HepG2 (cell line): Measurements from ENCODE around the gene SLC9A1. TPM values are rescaled to one million over a fixed set of nuclear protein-coding genes. Genes with fewer than 3 reads are reported as not detected.

Experiments
- CSRNP1 ChIP-seq: sonication (generic); formaldehyde crosslinking; IDR thresholded peaks from 2 replicates; pipeline ENCODE4 v1.8.1; 2023; ENCODE audit warnings: mild to moderate bottlenecking, missing genetic modification reagents
- MEIS1 ChIP-seq: sonication (generic); formaldehyde crosslinking; IDR thresholded peaks from 2 replicates; pipeline ENCODE4 v1.9.0; 2021; ENCODE audit warnings: mild to moderate bottlenecking, missing genetic modification reagents, moderate library complexity, borderline replicate concordance
- PLSCR1 ChIP-seq: sonication (generic); formaldehyde crosslinking; IDR thresholded peaks from 2 replicates; pipeline ENCODE4 v1.5.0; 2020; ENCODE audit warnings: missing genetic modification reagents, mild to moderate bottlenecking, borderline replicate concordance
- PRDM4 ChIP-seq: sonication (generic); formaldehyde crosslinking; IDR thresholded peaks from 2 replicates; pipeline ENCODE4 v1.9.0; 2021; ENCODE audit warnings: missing genetic modification reagents, borderline replicate concordance
- ZNF101 ChIP-seq: sonication (generic); formaldehyde crosslinking; IDR thresholded peaks from 2 replicates; pipeline ENCODE4 v1.4.0; 2020; ENCODE audit warnings: mild to moderate bottlenecking, low read depth, missing genetic modification reagents, borderline replicate concordance
- ZNF276 ChIP-seq: sonication (generic); formaldehyde crosslinking; IDR thresholded peaks from 2 replicates; pipeline ENCODE4 v1.4.0; 2020; ENCODE audit warnings: mild to moderate bottlenecking, low read depth, missing genetic modification reagents
- ZNF883 ChIP-seq: sonication (generic); formaldehyde crosslinking; IDR thresholded peaks from 2 replicates; pipeline ENCODE4 v1.5.1; 2020; ENCODE audit warnings: mild to moderate bottlenecking, missing genetic modification reagents; ENCODE audit errors: not compliant biosample characterization
- ZSCAN12 ChIP-seq: sonication (generic); formaldehyde crosslinking; IDR thresholded peaks from 2 replicates; pipeline ENCODE4 v1.9.0; 2021; ENCODE audit warnings: mild to moderate bottlenecking, missing genetic modification reagents
- polyA plus RNA-seq, 8 experiments: library from polyadenylated mRNA; depleted of rRNA in 3 of 8; stranded (reverse) in 7 of 8; unstranded in 1 of 8; fragments of >200 nt; fragmentation: Illumina TruSeq in 4 of 8; extraction: Trizol in 4 of 8; gene quantifications; 2 replicates each; pipeline versions ENCODE4 v1.2.1 to v1.2.3, GENCODE V29; 2011 to 2016; ENCODE audit warnings: low read depth in 4 of 8, missing spikeins in 1 of 8, mixed read lengths in 1 of 8; ENCODE audit not compliant: insufficient read depth in 1 of 8
- total RNA-seq, 5 experiments: library from RNA; depleted of rRNA; stranded (reverse); fragments of >200 nt; fragmentation: Illumina TruSeq; extraction: Trizol; gene quantifications; 2 replicates each; pipeline ENCODE4 v1.2.3, GENCODE V29; 2016; ENCODE audit warnings: low read depth in 1 of 5
- TF ChIP-seq, protein P1 (sequence below): sonication (generic); formaldehyde crosslinking; IDR thresholded peaks from 2 replicates; pipeline ENCODE4 v1.5.0; 2020; ENCODE audit warnings: mild to moderate bottlenecking, missing genetic modification reagents
- TF ChIP-seq, protein P2 (sequence below): sonication (generic); formaldehyde crosslinking; IDR thresholded peaks from 2 replicates; pipeline ENCODE4 v1.5.1; 2020; ENCODE audit warnings: missing genetic modification reagents, mild to moderate bottlenecking, borderline replicate concordance

Gene SLC9A1
- total and polyA plus RNA-seq, 2 of the 13 experiments (the other 11 are each of a cell fraction or from before 2014, with no cell fraction given): 1.4 to 2.9 TPM

GRCh38 chr1:27157194-27157593 is 2.3 kb upstream of the SLC9A1 start (continued):
- TF ChIP-seq ZNF276 (no peak), ZSCAN12 (CRISPR knock-in tag) (no peak), PLSCR1 (no peak), PRDM4 (CRISPR knock-in tag) (no peak), ZNF883 (CRISPR knock-in tag) (no peak), ZNF101 (CRISPR knock-in tag) (no peak), CSRNP1 (CRISPR knock-in tag) (no peak), MEIS1 (no peak)
- TF ChIP-seq, protein P1, sequence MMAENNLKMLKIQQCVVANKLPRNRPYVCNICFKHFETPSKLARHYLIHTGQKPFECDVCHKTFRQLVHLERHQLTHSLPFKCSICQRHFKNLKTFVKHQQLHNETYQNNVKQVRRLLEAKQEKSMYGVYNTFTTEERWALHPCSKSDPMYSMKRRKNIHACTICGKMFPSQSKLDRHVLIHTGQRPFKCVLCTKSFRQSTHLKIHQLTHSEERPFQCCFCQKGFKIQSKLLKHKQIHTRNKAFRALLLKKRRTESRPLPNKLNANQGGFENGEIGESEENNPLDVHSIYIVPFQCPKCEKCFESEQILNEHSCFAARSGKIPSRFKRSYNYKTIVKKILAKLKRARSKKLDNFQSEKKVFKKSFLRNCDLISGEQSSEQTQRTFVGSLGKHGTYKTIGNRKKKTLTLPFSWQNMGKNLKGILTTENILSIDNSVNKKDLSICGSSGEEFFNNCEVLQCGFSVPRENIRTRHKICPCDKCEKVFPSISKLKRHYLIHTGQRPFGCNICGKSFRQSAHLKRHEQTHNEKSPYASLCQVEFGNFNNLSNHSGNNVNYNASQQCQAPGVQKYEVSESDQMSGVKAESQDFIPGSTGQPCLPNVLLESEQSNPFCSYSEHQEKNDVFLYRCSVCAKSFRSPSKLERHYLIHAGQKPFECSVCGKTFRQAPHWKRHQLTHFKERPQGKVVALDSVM (CRISPR knock-in tag): no peak
- TF ChIP-seq, protein P2, sequence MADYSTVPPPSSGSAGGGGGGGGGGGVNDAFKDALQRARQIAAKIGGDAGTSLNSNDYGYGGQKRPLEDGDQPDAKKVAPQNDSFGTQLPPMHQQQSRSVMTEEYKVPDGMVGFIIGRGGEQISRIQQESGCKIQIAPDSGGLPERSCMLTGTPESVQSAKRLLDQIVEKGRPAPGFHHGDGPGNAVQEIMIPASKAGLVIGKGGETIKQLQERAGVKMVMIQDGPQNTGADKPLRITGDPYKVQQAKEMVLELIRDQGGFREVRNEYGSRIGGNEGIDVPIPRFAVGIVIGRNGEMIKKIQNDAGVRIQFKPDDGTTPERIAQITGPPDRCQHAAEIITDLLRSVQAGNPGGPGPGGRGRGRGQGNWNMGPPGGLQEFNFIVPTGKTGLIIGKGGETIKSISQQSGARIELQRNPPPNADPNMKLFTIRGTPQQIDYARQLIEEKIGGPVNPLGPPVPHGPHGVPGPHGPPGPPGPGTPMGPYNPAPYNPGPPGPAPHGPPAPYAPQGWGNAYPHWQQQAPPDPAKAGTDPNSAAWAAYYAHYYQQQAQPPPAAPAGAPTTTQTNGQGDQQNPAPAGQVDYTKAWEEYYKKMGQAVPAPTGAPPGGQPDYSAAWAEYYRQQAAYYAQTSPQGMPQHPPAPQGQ: no peak
